GM21423 (cell line): ENCODE results near the gene GCNT2.
A peak's percentile ranks its signal among the peaks of the same experiment; 100 is the strongest.
"Not testable (repeated sequence)": the region's sequence is repeated elsewhere in the genome, so short reads cannot be mapped to it uniquely, and the experiment has no call there.

ENCODE experiments used
- ATAC-seq: cut with Tn5 transposase; IDR thresholded peaks from one replicate; pipeline ENCODE4 v1.9.1; 2021; ENCODE audit warnings: mild to moderate bottlenecking, moderate library complexity; ENCODE audit not compliant: unreplicated experiment

The GCNT2 gene

DNA sequence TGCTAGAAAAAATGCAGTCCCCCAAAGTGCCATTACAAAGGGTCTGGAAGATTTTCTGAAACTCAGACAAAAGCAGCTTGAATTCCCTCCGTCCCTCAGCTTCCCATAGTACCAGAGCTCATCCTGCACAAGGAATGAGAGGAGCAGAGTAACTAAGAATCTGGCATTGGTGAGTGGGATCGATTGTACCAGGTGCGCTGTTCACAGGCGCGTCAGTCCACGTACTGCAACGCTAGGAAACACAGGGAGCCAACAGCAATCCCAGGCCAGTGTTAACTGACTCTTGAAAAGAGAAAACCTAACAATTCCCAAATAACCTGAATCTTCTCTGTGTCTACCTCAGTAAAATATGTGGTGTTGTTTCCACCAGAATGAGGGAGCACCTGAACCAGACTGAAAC lies 77.9 kb downstream of the GCNT2 start:
- no peak for ATAC-seq

DNA sequence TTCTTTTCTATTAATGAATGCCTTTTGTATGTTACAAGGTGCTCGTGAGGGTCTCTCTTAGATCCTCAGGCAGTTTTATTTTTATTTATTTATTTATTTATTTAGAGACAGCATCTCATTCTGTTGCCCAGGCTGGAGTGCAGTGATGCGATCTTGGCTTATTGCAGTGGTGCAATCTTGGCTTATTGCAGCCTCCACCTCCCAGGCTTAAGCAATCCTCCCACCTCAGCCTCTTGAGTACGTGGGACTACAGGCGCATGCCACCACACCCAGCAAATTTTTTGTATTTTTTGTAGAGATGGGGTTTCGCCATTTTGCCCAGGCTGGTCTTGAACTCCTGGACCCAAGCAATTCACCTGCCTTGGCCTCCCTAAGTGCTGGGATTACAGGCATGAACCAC lies 79.5 kb downstream of the GCNT2 start:
- ATAC-seq = not testable (repeated sequence)

DNA sequence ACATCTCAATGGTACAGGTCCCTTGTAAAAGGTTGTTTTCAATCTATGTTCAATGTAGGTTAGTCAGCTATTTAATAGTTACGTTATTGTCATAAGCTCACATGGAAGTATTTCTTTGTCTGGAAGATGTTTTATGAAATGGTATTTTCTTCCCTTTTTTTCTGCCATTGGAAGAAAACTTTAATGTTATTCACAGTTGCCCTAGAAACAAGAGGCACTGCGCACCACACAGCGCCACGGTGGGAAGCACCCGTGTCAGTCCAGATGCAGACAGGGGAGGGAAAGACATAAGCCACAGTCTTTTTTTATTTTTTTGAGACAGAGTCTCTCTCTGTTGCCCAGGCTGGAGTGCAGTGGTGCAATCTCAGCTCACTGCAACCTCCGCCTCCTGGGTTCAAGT lies 82.1 kb downstream of the GCNT2 start:
- no peak for ATAC-seq

DNA sequence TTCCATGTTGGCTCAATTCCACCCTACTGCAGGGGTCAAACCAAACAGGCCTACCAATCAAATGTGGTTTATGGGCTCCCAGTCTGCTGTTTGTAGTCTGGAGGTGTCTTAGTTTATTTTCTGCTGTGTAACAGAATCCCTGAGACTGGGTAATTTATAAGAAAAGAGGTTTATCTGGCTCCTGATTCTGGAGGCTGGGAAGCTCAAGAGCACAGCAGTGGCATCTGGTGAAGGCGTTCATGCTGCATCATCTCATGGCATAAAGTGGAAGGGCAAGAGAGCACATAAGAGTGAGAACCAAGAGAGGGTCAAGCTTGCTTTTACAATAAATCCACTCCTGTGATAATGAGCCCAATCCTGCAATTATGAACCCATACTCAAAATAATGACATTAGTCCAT lies 87.9 kb downstream of the GCNT2 start:
- no peak for ATAC-seq

DNA sequence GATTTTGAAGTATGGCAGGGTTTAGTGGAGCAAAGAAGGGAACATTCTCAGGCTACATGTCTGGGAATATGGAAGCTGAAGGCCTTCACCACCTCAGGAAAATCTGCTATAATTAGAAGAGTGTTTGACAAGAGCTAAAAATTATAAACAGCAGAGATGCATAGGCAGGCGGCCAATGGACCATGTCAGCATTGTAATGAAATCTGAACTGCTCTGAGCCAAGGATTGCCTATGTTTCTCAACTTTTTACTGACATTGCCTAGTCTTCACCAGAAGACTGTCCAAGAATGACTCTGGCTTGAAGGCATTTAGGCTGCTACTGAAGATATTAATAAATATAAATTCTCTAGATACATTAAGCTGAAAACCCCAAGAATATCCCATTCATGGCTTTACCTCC lies 89.1 kb downstream of the GCNT2 start:
- no peak for ATAC-seq

DNA sequence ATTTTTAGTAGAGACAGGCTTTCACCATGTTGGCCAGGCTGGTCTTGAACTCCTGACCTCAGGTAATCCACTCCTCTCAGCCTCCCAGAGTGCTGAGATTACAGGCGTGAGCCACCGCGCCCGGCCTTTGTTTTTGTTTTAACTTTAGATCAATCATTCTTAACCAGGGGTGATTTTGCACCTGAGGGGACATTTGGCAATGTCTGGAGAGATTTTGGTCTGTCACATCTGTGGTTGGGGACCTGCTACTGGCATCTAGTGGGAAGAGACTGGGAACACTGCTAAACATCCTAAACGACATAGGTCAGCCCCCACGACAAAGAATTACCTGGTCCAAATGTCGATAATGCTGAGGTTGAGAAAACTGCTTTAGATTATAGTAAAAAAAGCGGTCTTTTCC lies 91.0 kb downstream of the GCNT2 start:
- ATAC-seq = no peak

DNA sequence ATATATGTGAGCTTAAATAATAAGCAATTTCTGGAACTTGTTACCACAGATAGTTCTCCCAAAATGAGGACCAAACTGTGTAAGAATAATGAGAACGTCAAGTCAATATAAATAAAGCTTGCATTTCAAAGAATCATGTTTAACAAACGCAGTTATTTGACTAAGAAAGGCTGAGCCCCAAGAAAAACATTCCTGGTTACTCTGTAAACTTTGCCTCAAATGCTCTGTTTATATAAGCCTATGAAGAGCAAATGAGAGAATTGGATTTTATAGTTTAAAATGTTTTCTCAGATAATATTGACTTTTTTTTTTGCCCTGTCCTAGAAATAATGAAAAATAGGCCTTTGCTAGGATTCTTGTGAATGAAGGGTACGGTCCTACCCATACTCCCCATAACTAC lies 91.9 kb downstream of the GCNT2 start:
- no peak for ATAC-seq

DNA sequence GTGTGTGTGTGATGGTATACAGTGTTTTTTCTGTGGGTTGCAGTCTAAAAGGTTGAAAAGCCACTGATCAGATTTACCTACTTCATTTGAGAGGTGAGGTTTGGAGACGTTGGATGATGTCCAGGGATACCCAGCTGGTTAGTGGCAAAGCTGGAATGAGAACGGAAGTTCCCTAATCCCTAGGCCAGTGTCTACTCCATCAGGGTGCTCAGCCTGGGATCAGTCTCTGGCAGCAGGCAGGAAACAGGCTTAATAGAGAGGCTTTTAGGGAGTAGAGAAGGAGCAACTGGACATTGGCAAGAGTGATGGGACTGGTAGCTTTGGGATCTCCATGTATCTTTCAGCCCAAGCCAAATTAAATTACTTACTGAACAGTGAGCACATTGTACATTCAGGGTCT lies 92.6 kb downstream of the GCNT2 start:
- no peak for ATAC-seq

DNA sequence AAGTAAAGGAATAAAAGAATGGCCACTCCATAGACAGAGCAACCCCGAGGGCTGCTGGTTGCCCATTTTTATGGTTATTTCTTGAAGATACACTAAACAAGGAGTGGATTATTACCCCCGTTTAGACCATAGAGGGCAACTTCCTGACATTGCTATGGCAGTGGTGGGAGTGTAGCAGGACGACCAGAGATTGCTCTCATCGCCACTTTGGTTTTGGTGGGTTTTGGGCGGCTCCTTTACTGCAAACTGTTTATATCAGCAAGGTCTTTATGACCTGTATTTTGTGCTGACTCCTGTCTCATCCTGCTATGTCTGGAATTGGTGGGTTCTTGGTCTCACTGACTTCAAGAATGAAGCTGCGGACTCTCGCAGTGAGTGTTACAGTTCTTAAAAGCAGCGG lies 94.5 kb downstream of the GCNT2 start:
- ATAC-seq = no peak

DNA sequence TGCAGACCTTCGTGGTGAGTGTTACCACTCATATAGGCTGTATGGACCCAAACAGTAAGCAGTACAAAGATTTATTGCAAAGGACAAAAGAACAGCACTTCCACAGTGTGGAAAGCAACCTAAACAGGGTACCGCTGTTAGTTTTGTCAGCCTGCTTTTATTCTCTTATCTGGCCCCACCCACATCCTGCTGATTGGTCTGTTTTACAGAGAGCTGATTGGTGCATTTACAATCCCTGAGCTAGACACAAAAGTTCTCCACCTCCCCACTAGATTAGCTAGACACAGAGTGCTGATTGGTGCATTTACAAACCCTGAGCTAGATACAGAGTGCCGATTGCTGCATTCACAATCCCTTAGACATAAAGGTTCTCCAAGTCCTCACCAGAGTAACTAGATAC lies 95.1 kb downstream of the GCNT2 start:
- ATAC-seq = not testable (repeated sequence)

DNA sequence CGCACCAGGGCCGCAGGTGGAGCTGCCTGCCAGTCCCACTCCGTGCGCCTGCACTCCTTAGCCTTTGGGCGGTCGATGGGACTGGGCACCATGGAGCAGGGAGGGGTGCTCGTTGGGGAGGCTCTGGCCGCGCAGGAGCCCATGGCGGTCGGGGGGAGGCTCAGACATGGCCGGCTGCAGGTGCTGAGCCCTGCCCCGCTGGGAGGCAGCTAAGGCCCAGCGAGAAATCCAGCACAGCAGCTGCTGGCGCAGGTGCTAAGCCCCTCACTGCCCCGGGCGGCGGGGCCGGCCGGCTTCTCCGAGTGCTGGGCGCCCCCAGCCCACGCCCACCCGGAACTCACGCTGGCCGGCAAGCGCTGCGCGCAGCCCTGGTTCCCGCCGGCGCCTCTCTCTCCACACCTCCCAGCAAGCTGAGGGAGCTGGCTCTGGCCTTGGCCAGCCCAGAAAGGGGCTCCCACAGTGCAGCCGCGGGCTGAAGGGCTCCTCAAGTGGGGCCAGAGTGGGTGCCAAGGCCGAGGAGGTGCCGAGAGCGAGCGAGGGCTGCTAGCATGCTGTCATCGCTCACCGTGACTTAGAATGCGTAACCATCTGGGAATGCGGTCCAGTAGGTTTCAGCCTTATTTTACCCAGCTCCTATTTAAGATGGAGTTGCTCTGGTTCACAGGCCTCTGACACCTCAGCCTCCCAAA lies 96.0 kb downstream of the GCNT2 start:
- no peak for ATAC-seq

DNA sequence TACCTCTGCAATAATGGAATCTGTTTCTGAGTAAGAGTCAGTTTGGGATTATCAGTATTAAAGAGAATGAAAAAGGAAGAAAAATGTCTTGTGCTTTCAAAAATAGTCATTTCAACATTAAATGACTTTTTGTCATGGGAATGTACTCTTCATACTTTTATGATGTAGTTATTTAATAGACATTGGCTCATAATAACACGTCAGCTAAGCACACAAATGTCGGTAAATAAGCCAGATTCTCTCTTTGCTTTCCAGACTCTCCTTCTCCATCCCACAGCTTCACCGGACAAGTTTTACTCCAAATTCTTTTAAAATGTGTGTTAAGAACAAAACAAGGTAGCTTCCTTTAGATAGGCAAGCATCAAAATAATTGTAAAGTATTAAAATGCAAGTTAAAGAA lies 97.3 kb downstream of the GCNT2 start:
- ATAC-seq = no peak

DNA sequence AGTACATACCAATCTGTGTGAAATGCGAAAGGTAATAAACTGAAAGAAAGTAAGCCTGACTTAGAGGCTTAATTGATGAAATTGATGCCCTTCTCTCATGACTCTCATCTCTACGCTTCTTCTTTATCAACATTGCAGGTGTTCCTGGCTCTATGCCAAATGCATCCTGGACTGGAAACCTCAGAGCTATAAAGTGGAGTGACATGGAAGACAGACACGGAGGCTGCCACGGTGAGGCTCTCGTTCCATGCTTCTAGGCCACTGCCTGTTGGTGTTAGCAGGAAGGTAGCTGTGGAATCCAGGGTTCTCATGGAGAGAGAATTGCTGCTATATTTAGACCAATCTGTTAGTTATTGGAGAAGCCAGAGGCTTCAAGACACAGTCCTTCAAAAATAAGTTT lies 100.1 kb downstream of the GCNT2 start:
- ATAC-seq = no peak

DNA sequence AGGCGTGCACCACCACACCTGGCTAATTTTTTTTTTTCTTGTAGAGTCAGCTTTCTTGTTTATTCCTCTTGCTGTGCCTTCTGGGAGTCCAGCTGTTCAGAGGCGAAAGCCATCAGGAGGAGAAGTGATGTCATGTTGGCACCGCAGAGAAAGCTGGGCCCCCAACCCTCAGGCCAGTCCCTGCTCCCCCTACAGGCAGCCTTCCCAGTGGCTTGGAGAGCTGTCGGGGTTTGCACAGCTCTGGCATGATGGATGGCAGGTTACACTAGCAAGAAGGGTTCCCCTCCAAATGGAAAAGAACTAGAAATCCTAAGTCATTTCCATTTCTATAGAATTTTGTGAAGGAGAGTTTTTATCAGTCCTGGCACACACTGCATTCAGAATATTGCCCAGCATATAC lies 100.7 kb downstream of the GCNT2 start:
- ATAC-seq = no peak

DNA sequence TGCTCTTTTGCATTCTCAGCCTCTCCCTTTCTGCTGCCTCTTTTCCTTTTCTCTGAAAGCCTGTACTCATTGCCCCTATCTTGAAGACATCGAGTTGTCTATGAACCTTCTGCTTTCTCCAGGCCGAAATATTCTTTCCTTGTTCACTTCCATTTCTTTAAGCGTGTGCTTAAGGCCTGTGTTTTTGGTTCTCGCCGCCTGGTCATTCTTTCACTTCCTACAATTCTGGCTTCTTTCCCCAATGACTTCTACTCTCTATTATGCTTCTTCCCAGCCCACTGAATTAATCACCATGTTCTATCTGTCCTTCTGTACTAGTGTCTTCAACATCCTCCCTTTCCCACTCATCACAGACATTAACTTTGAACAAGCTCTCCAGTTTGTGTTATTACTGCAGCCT lies 103.7 kb downstream of the GCNT2 start:
- ATAC-seq = no peak

DNA sequence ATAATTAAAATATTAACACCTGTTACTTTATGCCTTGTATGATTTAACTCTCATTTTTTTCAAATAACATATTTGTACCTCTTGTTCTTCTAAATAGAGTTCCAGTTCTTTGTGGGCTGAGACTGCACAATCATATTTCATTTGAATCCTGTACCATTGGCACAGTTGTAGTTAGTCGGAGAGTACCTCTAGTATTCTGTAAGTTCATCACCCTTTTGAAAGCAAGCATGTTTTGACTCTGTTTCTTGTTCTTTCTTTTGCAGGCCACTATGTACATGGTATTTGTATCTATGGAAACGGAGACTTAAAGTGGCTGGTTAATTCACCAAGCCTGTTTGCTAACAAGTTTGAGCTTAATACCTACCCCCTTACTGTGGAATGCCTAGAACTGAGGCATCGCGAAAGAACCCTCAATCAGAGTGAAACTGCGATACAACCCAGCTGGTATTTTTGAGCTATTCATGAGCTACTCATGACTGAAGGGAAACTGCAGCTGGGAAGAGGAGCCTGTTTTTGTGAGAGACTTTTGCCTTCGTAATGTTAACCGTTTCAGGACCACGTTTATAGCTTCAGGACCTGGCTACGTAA lies 105.1 kb downstream of the GCNT2 start:
- no peak for ATAC-seq

DNA sequence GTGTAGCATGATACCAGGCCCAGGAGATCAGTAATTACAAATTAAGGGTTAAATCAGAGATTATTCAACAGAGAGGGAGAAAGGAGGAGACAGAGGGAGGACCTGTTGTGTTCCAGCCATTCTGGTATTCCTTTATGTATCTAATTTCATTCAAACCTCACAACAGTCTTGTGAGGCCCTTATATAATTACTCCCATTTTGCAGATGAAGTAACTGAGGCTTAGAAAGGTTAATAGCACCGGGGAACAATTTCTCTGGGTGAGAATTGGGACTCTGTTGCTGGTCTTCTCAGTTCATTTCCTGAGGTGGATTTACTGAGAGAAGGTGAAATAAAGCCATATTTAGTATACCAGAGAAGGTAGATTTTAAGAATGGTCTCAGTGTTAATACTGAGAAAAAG lies 106.6 kb downstream of the GCNT2 start:
- no peak for ATAC-seq

DNA sequence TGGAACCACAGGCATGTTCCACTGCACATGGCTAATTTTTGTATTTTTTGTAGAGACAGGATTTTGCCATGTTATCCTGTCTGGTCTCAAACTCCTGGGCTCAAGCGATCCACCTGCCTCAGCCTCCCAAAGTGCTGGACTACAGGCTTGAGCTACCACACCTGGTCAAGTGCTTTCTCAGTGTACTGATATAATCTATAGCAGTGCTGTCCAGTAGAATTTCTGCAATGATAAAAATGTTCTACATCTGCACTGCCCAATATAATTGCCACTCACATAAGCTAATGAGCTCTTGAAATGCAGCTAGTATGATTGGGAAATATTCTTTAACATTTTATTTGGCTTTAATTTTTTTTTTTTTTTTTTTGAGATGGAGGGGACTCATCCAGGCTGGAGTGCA lies 109.0 kb downstream of the GCNT2 start:
- no peak for ATAC-seq

DNA sequence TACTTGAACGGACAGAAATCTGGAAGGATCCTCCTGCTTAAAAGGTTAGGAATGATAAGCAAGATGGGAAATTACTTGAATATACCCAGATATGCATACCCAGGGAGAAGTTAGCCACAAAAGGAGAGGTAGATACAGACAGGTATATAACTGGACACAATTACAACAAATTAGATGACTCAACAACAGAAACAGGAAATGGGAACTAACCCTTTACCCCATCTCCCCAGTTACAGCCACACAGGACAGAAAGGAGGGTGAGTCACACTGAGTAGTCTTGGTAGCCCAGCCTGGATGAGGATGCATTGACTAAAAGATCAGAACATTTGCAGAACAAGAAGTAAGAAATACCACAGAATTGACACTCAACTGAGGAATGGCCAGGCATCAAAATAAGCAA lies 112.1 kb downstream of the GCNT2 start:
- ATAC-seq = peak; percentile 95

DNA sequence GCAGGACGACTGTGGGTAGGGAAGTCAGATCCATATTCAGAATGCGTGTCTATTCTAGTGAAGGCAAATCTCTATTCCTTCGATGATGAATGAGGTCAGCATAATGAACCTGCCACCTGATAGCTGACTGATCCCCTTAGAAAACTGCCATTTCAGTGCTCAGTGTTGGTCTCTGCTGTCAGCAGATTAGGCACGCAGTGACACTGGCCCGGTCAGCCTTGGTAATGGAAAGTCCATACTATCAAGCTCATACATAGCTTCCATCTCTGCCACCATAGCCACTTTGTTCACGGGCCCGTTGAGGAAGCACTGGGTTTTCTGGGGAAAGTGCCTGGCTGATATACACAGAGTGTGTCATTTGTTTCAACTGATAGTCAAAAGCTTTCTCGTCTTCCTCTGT lies 119.3 kb downstream of the GCNT2 start:
- no peak for ATAC-seq

DNA sequence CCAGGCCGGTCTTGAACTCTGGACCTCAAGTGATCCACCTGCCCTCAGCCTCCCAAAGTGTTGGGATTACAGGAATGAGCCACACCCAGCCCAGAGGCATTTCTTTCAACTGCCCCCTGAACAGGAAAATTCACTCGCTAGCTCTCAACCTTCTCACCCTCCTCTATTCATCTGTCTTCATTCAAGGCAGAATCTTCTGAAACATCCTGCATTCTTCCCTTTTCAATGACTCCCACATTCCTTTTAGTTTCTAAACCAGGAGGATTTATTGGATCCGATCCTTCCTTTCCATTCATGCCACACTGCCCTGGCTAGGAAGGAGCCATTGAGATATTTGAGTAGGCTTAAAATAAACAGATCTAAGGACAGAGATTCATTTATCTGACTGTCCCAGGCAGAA lies 120.4 kb downstream of the GCNT2 start:
- ATAC-seq = no peak

DNA sequence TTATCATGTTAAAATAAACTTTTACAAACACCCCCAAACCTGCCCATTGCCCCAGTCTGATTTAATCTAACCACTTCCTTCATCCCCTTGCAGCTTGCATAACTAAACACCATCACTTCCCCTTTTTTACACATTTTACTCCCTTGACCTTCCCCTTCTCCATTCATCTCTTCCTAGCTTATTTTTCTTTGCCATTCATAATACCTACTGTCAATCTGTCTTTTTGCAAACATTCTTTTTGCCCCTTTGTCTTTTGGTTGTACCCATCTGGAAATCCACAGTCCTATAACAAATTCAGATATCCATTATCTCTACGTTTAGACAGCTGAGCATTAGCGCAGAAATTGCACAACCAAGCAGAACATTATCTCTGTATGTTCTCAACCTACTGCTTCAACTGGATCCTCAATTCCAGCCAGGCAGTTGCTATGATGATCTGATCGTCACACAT lies 122.1 kb downstream of the GCNT2 start:
- ATAC-seq = no peak

DNA sequence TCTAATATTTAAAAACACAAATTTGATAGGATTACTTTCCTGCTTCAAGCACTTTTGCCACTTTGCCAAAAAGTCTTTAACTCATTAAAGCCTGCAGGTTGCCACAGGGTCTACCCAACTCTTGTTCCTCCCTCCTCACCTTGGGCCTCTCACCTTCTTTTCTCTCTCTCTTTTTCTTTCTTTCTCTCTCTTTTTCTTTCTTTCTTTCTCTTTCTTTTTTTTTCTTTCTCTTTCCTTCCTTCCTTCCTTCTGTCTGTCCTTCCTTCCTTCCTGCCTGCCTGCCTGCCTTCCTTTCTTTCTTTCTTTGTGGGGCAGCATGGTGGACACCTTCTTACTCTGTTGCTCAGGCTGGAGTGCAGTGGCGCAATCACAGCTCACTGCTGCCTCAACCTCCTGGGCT lies 123.1 kb downstream of the GCNT2 start:
- ATAC-seq = no peak
